IPS-15b (cell line): ENCODE data around the gene CCDC24.

ENCODE experiments used
- H3K27me3 ChIP-seq: one replicate; pipeline ENCODE4 v1.6.1; 2013; ENCODE audit warnings: low read length; ENCODE audit not compliant: control insufficient read depth, insufficient read depth
- H3K36me3 ChIP-seq: one replicate; pipeline ENCODE4 v1.6.1; 2013; ENCODE audit warnings: low read length; ENCODE audit not compliant: control insufficient read depth, insufficient read depth
- H3K4me1 ChIP-seq: one replicate; pipeline ENCODE4 v1.6.1; 2013; ENCODE audit warnings: mild to moderate bottlenecking, low read length; ENCODE audit not compliant: control insufficient read depth, insufficient read depth
- H3K4me3 ChIP-seq: one replicate; pipeline ENCODE4 v1.5.1; 2013; ENCODE audit warnings: low read depth, low read length
- H3K9ac ChIP-seq: one replicate; pipeline ENCODE4 v1.6.1; 2013; ENCODE audit warnings: low read depth, mild to moderate bottlenecking, low read length
- H3K9me3 ChIP-seq: one replicate; pipeline ENCODE4 v1.6.1; 2013; ENCODE audit warnings: mild to moderate bottlenecking, low read length; ENCODE audit not compliant: control insufficient read depth, insufficient read depth

CCDC24 gene

DNA sequence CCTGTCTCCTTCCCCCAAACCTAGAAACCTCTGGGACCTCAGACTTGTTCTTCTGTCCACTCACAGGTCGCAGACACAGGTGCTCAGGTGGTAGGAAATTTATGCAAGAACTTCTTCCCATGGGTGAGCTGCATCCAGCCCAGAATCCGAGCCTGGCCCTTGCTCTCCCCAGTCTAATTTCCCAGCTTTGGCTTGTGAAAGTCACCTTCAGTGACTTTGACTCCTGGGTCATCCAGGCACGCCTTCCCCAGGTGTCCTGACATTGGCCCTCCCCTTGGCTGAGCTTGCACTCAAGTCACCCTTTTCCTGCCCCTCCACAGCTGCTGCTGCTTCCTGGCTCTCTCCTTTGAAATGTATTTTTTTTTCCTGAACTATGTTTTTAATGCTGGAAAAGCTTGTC, 38.0 kb upstream of the CCDC24 start:
- Histone ChIP-seq H3K4me3 (no peak overlapping the region), H3K9ac (no peak overlapping the region), H3K4me1 (no peaks in the 10 kb centered on the region), H3K36me3 (peaks cover 17% of the 10 kb centered on the region), H3K9me3 (no peaks in the 10 kb centered on the region), H3K27me3 (no peaks in the 10 kb centered on the region)

DNA sequence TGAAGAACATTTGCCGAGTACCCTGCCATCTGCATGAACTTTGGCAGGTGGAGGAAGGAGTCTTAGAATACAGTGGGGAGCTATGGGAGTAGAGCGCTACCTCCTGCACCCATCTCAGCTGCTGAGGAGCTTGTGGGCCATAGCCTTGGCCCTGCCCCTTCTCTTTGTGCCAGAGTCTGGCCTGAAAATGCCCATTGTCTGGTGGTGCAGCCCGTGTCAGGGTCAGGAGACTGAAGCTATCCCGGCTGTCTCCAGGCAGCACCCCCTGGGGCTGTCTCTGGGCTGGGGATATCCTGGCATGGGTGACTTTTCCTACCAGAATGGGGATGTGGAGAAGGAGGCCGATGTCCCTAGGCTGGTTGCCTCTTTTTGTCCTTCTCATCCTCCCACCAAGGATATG, 37.4 kb upstream of the CCDC24 start:
- Histone ChIP-seq H3K4me1 (no peaks in the 10 kb centered on the region), H3K9me3 (no peaks in the 10 kb centered on the region), H3K36me3 (peaks cover 17% of the 10 kb centered on the region), H3K27me3 (no peaks in the 10 kb centered on the region), H3K4me3 (no peak overlapping the region), H3K9ac (no peak overlapping the region)

DNA sequence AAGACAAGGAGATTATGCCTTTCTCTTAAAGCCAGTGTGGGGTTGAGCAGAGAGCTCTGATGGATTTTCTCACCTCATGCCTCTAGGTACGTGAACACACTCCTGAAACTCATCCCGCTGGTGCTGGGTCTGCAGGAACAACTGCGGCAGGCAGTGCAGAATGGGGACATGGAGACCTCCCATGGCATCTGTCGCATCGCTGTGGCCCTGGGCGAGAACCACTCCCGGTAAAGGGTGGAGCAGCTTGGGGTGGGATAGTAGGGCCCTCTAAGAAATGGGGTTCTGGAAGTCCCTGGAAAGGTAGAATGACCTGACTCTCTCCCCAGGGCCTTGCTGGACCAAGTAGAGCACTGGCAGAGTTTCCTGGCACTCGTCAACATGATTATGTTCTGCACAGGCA, 35.2 kb upstream of the CCDC24 start:
- H3K9ac ChIP-seq, result no peak overlapping the region
- peaks cover 15% of the 10 kb centered on the region for H3K36me3 ChIP-seq
- H3K4me3 ChIP-seq, result no peak overlapping the region
- H3K4me1 ChIP-seq, result no peaks in the 10 kb centered on the region
- H3K9me3 ChIP-seq, result no peaks in the 10 kb centered on the region
- H3K27me3 ChIP-seq, result no peaks in the 10 kb centered on the region

DNA sequence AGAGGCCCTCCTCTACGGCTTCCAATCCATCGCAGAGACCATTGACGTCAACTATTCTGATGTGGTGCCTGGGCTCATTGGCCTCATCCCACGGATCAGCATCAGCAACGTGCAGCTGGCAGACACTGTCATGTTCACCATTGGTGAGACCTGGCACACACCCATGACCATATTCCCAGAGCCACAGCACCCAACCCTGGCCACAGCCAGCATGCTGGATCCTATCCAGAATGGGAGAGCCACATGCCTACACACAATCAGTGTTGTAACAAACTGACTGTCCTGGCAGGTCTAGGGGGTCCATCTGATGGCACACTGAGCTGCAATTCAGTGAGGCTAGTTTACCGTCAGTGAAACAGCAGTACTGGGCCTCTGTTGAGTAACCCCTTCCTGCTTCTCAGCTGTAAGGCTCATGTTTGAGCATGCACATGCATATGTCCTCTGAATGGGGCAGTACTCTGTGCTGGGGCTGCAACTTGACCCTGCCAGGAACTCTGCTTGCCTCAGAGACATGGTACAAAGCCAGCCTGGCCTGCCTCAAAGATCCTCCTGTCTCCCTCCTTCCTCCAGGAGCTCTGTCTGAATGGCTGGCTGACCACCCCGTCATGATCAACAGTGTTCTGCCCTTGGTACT, 33.9 kb upstream of the CCDC24 start:
- Histone ChIP-seq H3K27me3 (no peaks in the 10 kb centered on the region), H3K9me3 (no peaks in the 10 kb centered on the region), H3K9ac (no peak overlapping the region), H3K4me3 (no peak overlapping the region), H3K36me3 (peaks cover 22% of the 10 kb centered on the region), H3K4me1 (no peaks in the 10 kb centered on the region)

DNA sequence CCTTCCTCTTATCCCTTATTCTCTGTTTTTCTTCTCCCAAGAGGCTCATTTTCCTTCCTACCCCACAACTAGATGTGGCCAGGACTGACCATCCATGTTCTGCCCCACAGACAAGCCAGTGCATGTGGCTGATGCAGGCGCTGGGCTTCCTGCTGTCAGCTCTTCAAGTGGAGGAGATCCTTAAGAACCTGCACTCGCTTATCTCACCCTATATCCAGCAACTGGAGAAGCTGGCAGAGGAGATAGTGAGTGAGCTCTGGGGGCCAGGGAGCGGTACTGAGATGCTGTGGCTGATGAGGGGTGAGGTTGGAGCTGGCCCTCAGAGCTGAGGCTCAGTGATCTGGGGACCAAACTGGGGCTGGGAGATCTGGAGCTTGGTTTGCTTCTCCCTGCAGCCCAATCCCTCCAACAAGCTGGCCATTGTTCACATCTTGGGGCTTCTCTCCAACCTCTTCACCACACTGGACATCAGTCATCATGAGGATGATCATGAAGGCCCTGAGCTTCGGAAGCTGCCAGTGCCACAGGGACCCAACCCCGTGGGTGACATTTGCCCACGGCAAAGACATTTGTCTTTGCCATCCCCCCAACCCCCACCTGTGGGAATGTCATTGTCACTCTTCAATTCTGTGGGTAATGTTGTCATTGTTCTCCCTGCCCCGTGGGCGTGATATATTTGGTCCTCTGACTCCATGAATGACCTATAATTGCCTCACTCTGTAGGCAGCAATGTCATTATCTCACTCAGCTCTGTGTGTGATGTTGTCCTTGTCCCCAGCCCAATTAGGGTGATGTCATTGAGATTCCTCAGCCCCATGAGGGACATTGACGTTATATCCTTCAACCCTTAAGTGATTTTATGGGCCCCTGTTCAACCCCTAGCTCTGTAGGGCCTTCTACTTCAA, 32.8 kb upstream of the CCDC24 start:
- Histone ChIP-seq H3K9ac (no peak overlapping the region), H3K4me3 (no peak overlapping the region), H3K27me3 (no peaks in the 10 kb centered on the region), H3K9me3 (no peaks in the 10 kb centered on the region), H3K36me3 (peaks cover 22% of the 10 kb centered on the region), H3K4me1 (no peaks in the 10 kb centered on the region)

DNA sequence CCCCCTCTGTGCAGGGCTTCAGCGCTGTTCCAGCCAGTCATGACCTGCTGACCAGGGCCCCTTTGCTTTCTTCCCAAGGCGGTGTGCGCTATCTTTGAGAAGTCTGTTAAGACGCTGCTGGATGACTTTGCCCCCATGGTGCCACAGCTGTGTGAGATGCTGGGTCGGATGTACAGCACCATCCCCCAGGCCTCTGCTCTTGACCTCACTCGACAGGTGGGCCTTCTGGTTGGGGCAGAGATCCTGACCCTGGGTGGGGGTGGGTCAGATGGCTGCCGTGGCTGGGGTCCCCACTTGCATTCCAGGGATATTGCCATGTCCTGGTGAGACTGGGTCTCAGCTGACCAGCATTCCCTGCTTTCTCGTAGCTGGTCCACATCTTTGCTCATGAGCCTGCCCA, 30.6 kb upstream of the CCDC24 start:
- Histone ChIP-seq H3K4me1 (no peaks in the 10 kb centered on the region), H3K36me3 (peaks cover 22% of the 10 kb centered on the region), H3K9me3 (no peaks in the 10 kb centered on the region), H3K4me3 (no peak overlapping the region), H3K9ac (no peak overlapping the region), H3K27me3 (no peaks in the 10 kb centered on the region)

DNA sequence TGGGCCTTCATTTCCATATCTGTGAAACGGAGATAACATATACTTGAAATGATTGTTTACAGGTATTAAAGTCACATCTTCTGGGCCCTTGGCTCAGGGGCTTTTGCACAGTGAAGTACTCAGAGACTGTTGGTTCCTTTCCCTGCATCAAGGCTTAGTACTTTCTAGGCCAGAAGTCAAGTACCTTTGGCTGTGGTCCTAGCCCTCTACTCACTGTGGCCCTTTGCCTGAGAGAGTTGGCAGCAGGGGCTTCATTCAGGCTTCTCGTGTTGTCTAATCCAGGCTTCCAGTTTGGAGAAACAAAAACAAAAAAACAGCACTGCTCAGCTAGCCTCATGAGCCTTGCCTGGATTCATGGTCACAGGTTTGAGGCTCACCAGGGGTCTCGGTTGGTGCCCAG, 29.7 kb upstream of the CCDC24 start:
- no peaks in the 10 kb centered on the region for H3K9me3 ChIP-seq
- peaks cover 22% of the 10 kb centered on the region for H3K36me3 ChIP-seq
- H3K4me1 ChIP-seq, result no peaks in the 10 kb centered on the region
- H3K4me3 ChIP-seq, result no peak overlapping the region
- no peak overlapping the region for H3K9ac ChIP-seq
- no peaks in the 10 kb centered on the region for H3K27me3 ChIP-seq

DNA sequence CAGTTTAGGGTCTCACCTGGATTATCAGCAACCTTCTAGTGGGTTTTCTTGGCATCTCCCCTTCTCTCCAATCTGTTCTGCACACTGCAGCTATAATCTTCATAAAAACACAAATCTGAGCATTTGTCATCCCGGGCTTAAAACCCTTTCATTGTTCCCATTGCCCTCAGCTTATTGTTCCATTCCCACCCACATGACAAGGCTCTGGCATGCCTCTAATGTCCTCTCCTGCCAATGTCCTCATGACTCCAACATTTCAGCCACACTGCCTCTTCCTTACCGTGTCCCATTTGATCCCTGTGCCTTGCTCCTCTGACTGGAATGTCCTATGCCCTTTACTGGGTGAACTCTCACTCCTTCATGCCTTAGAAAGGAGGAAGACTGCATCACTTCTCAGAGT, 29.1 kb upstream of the CCDC24 start:
- no peaks in the 10 kb centered on the region for H3K9me3 ChIP-seq
- no peak overlapping the region for H3K9ac ChIP-seq
- H3K4me1 ChIP-seq, result no peaks in the 10 kb centered on the region
- no peaks in the 10 kb centered on the region for H3K27me3 ChIP-seq
- no peak overlapping the region for H3K4me3 ChIP-seq
- peaks cover 17% of the 10 kb centered on the region for H3K36me3 ChIP-seq

DNA sequence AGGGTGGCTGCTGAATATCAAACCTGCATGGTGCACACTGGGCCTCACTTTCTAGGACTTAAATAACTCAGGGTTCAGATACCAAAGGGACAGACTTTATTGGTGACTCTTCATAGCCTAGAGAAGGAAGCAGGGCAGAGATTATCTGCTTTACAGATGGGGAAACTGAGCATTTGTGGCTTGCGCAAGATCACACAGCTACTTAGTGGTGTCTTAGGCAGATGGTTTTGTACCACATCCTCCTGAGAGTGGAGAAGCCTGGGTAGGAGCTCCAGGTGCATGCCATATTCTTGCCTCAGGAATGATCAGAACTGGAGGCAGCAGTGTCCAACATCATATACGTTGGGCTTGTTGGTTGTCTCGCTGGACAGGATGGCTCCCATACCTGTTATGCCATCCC, 28.4 kb upstream of the CCDC24 start:
- H3K27me3 ChIP-seq, result no peaks in the 10 kb centered on the region
- H3K9me3 ChIP-seq, result no peaks in the 10 kb centered on the region
- H3K4me3 ChIP-seq, result no peak overlapping the region
- no peak overlapping the region for H3K9ac ChIP-seq
- H3K36me3 ChIP-seq, result peaks cover 10% of the 10 kb centered on the region
- H3K4me1 ChIP-seq, result no peaks in the 10 kb centered on the region

DNA sequence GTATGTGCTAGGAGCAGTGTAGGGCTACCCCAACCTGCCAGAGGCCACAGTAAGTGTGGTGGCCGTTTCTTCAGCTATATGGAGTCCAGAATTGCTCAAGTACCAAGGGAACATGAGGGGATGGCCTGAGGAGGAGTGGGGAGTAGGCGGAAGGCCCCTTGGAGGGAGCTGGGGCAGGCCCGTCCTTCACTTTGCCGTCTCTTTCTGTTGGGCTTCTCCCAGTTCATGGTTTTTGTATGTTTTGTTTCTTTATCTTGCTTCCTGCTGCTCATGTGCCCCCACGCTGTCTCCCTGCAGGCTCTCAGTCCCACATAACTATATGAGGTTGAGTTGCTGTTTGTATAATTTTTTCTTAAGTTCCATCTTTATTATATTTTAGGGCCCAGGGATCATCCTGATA, 27.5 kb upstream of the CCDC24 start:
- H3K4me1 ChIP-seq, result no peaks in the 10 kb centered on the region
- peaks cover 9% of the 10 kb centered on the region for H3K36me3 ChIP-seq

DNA sequence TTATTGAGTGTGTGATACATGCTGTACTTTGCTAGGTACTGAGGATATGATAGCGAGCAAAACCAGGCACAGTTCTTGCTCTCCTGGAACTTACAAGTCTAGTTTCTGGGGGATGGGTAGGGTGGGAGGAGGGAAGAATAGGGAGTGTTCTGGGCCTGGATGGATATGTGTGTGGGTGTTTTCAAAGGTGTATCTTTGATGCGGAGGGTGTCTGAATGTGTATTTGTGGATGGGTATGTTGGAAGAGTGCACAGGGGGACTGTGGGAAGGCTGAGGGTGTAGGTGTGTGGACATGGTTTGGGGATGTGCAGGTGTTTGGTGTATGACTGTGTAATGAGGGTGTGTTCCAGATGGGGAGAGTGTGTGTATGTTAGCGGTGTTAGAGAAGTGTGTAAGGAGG, 26.1 kb upstream of the CCDC24 start:
- Histone ChIP-seq H3K4me3 (no peak overlapping the region), H3K36me3 (peaks cover 9% of the 10 kb centered on the region), H3K27me3 (no peaks in the 10 kb centered on the region), H3K4me1 (no peaks in the 10 kb centered on the region), H3K9me3 (no peaks in the 10 kb centered on the region), H3K9ac (no peak overlapping the region)

More for the DNA sequence above, 27.5 kb upstream of the CCDC24 start:
- Histone ChIP-seq H3K4me3 (no peak overlapping the region), H3K9ac (no peak overlapping the region), H3K9me3 (no peaks in the 10 kb centered on the region), H3K27me3 (no peaks in the 10 kb centered on the region)

DNA sequence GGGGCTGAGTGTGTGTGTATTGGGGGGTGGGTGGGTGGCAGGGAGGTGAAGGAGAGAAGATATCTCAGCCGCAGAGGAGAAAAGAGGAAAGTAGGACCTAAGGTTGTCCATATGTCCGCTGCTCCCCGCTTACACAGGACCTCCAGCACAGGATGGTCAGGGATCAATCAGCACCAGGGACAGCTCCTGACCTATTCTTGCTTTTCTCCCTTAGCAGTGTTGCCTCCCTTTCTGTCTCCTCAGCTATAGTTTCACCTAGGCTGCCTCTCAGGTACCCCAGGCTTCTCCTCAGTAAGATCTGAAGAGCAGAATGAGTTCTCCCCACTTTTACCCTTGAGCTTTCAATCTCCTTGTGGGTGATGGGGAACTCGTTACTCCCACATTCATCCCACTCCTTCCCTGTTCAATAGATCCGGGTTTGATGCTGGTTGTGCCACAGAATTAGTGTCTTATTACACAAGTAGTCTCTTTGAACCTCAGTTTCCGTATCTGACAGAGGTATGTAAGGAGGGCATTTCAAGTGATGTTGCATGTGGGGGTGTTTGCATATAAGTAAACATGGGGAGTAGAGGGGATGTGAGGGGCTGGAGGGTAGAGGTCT, 23.0 kb upstream of the CCDC24 start:
- no peaks in the 10 kb centered on the region for H3K27me3 ChIP-seq
- H3K4me3 ChIP-seq, result no peak overlapping the region
- H3K9me3 ChIP-seq, result no peaks in the 10 kb centered on the region
- H3K36me3 ChIP-seq, result peaks cover 15% of the 10 kb centered on the region
- H3K9ac ChIP-seq, result no peak overlapping the region
- H3K4me1 ChIP-seq, result no peaks in the 10 kb centered on the region
